ENCODE measurements around the gene SETBP1. TPM values are rescaled to one million over a fixed set of nuclear protein-coding genes. Genes with fewer than 3 reads are reported as not detected.

The SETBP1 gene
- total RNA-seq, 4 donors from 2014 or later: 3.3 to 86.6 (median 16.3) TPM

DNA sequence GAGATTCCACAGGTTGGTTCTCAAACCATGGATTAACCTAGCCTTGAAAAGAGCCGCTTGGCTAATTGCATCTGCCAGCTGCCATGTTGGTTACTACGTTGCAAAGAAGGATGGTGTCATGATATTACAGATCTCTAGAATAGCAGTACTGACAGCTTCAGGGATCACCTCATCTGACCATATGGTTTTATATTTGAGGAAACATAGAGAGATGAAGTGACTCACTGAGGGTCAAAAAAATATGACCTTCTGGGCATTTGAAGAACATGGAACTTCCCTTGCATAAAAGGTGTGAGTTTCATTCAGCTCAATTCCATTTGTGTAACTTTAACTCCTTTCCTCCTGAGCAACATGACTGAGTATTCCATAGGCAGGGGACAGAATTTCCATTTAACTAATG lies 242.3 kb downstream of the SETBP1 start:
- no peak for DNase-seq
- H3K27ac ChIP-seq: no peak overlapping the region
- no peak overlapping the region for H3K4me3 ChIP-seq
- H3K4me1 ChIP-seq: peaks cover 0 to 4% (median 0%) of the 10 kb centered on the region in 4 donors
- TF ChIP-seq POLR2A (IDR thresholded peaks at IDR 0.05): no peak
- TF ChIP-seq, protein P1, sequence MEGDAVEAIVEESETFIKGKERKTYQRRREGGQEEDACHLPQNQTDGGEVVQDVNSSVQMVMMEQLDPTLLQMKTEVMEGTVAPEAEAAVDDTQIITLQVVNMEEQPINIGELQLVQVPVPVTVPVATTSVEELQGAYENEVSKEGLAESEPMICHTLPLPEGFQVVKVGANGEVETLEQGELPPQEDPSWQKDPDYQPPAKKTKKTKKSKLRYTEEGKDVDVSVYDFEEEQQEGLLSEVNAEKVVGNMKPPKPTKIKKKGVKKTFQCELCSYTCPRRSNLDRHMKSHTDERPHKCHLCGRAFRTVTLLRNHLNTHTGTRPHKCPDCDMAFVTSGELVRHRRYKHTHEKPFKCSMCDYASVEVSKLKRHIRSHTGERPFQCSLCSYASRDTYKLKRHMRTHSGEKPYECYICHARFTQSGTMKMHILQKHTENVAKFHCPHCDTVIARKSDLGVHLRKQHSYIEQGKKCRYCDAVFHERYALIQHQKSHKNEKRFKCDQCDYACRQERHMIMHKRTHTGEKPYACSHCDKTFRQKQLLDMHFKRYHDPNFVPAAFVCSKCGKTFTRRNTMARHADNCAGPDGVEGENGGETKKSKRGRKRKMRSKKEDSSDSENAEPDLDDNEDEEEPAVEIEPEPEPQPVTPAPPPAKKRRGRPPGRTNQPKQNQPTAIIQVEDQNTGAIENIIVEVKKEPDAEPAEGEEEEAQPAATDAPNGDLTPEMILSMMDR (IDR thresholded peaks at IDR 0.05): no peak
- H3K36me3 ChIP-seq: no peaks in the 10 kb centered on the region
- H3K27me3 ChIP-seq: no peaks in the 10 kb centered on the region
- H3K9me3 ChIP-seq: no peaks in the 10 kb centered on the region

DNA sequence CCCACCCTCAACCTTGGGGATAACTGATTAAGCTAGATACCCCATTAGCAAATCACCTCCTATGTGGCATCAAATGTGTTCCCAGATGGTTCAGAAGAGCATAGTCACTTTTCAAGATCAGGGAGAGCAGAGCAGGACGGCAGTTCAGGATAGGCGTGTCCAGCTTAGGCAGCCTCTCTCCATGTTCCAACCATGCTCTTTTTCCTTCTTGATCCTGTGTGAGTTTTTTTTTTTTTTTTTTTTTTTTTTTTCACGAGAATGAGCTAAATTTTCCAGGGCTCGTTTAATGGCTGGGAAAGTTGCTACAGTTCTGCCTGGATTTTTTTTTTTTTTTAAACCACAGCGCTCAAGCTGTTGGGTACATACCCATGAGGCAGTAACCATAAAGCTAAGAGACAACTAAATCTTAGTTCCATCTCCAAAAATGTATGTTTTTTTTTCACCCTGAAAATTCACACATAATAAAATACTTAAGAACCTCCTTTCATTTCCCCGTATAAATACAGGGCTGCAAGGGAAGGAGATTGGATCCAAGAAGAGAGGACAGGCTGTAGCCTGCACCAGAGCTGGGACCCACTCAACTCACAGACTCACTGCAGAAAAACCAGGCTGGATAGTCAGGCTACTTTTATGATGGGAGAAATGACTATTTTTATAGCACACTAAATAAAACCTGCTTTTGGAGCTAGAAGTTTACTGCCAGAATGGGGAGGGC lies 244.3 kb downstream of the SETBP1 start:
- no peak for TF ChIP-seq POLR2A (IDR thresholded peaks at IDR 0.05)
- TF ChIP-seq, protein P1 (IDR thresholded peaks at IDR 0.05): no peak
- Histone ChIP-seq H3K4me3 (no peak overlapping the region), H3K9me3 (no peaks in the 10 kb centered on the region), H3K4me1 (no peaks in the 10 kb centered on the region), H3K36me3 (no peaks in the 10 kb centered on the region), H3K27ac (no peak overlapping the region), H3K27me3 (no peaks in the 10 kb centered on the region)
- DNase-seq: no peak

DNA sequence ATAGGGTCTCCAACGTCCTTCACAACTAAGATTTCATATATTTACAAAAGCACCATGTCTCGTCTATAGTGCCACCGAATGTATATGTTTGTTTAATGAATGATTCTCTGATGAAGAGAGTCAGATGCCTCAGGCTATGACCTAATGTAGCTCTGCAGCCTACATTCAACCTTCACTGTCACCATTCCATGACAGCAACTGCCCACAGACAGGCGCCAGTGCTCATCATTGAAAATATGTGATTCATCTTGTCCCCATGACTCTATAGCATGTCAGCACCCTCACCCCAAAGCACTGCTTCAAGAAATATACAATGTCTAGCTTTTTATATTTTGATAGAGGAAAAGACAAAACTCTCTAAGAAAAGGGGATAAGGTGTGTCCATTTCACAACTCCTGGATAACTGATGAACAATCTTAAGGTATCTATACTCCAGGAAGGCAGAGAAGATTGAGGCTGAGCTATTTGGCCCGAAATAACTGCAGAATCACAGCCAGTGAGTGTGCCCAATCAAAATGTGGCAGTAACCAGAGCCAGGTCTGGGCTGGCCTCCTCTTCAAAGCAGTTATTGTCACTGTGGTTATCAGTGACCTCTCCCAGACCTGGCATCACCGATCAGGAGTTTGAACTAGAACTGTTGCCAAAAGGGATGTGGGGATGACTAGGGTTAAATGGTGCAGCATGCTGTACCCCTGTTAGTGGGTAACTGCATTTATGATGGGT lies 246.6 kb downstream of the SETBP1 start:
- no peaks in the 10 kb centered on the region for H3K27me3 ChIP-seq
- H3K36me3 ChIP-seq: no peaks in the 10 kb centered on the region
- H3K9me3 ChIP-seq: no peaks in the 10 kb centered on the region
- DNase-seq: no peak
- no peak overlapping the region for H3K4me3 ChIP-seq
- no peak overlapping the region for H3K27ac ChIP-seq
- H3K4me1 ChIP-seq: no peaks in the 10 kb centered on the region
- TF ChIP-seq POLR2A (IDR thresholded peaks at IDR 0.05): no peak
- TF ChIP-seq, protein P1 (IDR thresholded peaks at IDR 0.05): no peak

DNA sequence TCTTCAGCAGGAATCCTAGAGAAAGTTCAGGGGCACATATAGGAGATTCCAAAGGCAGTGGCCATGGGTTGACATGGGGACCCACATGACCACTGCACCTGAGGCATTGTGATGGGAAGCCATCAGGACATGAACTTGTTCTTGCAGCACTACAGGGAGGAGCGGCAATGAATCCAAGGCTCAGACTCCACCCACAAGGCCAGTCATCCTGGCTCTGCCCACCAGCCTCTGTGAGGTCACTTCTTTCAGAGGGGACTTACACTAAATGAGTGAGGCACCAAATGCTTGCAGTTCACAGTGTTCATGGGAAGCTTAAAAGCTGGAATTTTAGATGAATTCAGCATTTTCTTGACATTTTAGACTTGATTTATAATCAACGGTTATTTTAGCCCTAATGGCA lies 254.2 kb downstream of the SETBP1 start:
- Histone ChIP-seq H3K4me3 (no peak overlapping the region), H3K9me3 (peaks cover 0 to 6% (median 0%) of the 10 kb centered on the region in 4 donors), H3K27ac (no peak overlapping the region), H3K27me3 (no peaks in the 10 kb centered on the region), H3K36me3 (no peaks in the 10 kb centered on the region), H3K4me1 (no peaks in the 10 kb centered on the region)
- no peak for DNase-seq
- no peak for TF ChIP-seq POLR2A (IDR thresholded peaks at IDR 0.05)
- TF ChIP-seq, protein P1 (IDR thresholded peaks at IDR 0.05): no peak

DNA sequence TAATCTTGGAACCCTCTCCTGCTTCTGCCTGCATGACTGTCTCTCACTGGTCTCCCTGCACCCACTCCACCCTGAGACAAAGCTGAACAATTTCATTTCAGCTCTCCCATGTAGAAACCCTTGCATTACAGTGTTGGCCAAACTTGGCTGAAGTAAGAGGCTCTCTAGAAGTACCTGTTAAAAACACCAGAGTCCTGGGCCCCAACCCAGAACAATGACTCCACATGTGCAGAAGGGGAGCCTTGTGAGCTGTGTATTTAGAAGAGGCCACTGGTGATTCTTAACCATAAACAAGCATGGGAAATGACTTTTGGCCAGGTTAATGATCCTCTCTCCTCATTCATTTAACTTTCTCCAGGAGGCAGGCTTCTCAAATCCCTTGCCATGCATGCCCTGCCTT lies 254.8 kb downstream of the SETBP1 start:
- TF ChIP-seq POLR2A (IDR thresholded peaks at IDR 0.05): no peak
- TF ChIP-seq, protein P1 (IDR thresholded peaks at IDR 0.05): no peak
- Histone ChIP-seq H3K36me3 (no peaks in the 10 kb centered on the region), H3K4me3 (no peak overlapping the region), H3K9me3 (peaks cover 0 to 6% (median 0%) of the 10 kb centered on the region in 4 donors), H3K27me3 (no peaks in the 10 kb centered on the region), H3K4me1 (no peaks in the 10 kb centered on the region), H3K27ac (no peak overlapping the region)
- DNase-seq: no peak
